SU-DHL-6 (cell line): ENCODE data around the gene ACAN.

ENCODE experiments used
- CTCF ChIP-seq: fragments of 200-600 bp; sonication (generic); IDR thresholded peaks from one replicate; pipeline ENCODE4 v1.5.1; 2017; ENCODE audit warnings: antibody characterized with exemption, mild to moderate bottlenecking, low read length, moderate library complexity; ENCODE audit not compliant: insufficient read depth, poor library complexity, severe bottlenecking
- EZH2phosphoT487 ChIP-seq: fragments of 200-600 bp; sonication (generic), shearing (Covaris generic); conservative IDR thresholded peaks from 2 replicates; pipeline ENCODE4 v1.6.1; 2018; ENCODE audit warnings: mild to moderate bottlenecking, antibody characterized with exemption, low read length, moderate library complexity, mixed read lengths

GRCh38 chr15:88896333-88897033 is 93.2 kb downstream of the ACAN start:
- TF ChIP-seq CTCF (no peak), EZH2phosphoT487 (no peak)
